WI38 (cell line): ENCODE measurements around the gene BRD7.

Source experiments
- H3K4me3 ChIP-seq: 2 replicates; pipeline ENCODE4 v1.5.1; 2011; ENCODE audit warnings: low read depth, mild to moderate bottlenecking, control low read depth, low read length
- CTCF ChIP-seq: IDR thresholded peaks from 2 replicates; pipeline ENCODE4 v1.5.1; 2012; ENCODE audit warnings: low read depth, mild to moderate bottlenecking, control low read depth, low read length

Gene BRD7

GRCh38 chr16:50300942-50301625 is 67.7 kb downstream of the BRD7 start:
- TF ChIP-seq CTCF: no peak
- peak overlapping the region; percentile 20; the same call in 1 of the 2 replicates for H3K4me3 ChIP-seq

GRCh38 chr16:50299508-50300105 is 69.2 kb downstream of the BRD7 start:
- no peak for TF ChIP-seq CTCF
- no peak overlapping the region for H3K4me3 ChIP-seq

GRCh38 chr16:50298591-50299507 is 69.9 kb downstream of the BRD7 start:
- H3K4me3 ChIP-seq: no peak overlapping the region
- no peak for TF ChIP-seq CTCF

- no peak for TF ChIP-seq CTCF
- no peak overlapping the region for H3K4me3 ChIP-seq
Observed at GRCh38 chr16:50298075-50298460, 70.7 kb downstream of the BRD7 start.

GRCh38 chr16:50297301-50298074 is 71.3 kb downstream of the BRD7 start:
- TF ChIP-seq CTCF: no peak

GRCh38 chr16:50296807-50297206 is 72.0 kb downstream of the BRD7 start:
- TF ChIP-seq CTCF: no peak
- no peak overlapping the region for H3K4me3 ChIP-seq

More at GRCh38 chr16:50297301-50298074, 71.3 kb downstream of the BRD7 start:
- H3K4me3 ChIP-seq: no peak overlapping the region
